Measurements from ENCODE around the gene HS1BP3.

HS1BP3 gene

DNA sequence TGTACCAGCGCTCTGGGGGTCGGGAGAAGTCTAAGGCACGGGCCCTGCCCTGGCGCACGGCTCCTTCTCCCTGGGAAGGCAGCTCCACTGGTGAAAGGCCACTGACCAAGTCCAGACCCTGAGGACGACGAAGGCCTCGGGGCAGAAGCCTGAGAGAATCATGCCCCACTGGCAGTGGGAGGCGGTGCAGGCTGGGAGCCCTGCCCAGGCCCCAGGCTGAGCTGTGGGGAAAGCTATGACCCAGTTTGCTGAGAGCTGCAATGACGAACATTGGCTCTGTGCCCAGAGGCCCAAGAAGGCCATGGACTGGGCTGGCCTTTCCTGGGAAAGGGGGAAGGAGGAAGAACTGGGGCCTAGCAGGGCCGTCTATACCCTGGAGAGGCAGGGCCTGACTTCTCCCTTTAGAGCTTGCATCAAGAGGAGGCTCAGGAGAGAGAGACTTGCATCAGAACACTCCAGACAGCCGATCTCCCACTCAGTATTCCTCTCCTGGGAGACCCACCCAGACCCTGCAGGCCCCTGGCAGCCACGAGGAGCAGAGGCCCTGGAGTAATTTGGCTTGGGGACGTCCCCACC, 32.9 kb downstream of the HS1BP3 start:
- DNase-seq (ENCODE audit: low read depth in 2 of 2), result peak; percentile 84 to 86

DNA sequence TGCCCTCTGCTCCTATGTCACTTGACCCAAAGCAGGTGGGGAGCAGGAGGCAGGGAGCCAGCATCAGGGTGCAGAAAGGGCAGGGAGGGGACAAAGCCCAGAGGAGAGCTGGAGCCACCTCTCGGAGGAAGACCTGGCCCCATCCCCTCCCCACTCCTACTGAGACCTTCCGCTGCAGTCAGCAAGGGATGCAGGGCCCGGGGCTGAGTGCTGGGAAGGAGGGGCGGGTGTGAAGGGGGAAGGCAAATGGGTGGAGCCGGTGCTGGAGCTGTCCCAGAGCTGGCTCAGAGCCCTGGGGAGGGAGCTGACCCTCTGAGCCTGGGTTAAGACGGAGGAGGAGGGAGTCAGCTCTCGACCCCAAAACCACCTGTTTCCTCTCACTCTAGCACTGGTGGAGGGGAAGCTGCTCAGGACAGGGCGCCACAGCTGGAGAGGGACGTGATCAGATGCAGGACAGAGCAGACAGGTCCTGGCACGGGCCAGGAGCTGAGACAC, 33.8 kb downstream of the HS1BP3 start:
- DNase-seq (ENCODE audit: low read depth in 2 of 2), result no peak

DNA sequence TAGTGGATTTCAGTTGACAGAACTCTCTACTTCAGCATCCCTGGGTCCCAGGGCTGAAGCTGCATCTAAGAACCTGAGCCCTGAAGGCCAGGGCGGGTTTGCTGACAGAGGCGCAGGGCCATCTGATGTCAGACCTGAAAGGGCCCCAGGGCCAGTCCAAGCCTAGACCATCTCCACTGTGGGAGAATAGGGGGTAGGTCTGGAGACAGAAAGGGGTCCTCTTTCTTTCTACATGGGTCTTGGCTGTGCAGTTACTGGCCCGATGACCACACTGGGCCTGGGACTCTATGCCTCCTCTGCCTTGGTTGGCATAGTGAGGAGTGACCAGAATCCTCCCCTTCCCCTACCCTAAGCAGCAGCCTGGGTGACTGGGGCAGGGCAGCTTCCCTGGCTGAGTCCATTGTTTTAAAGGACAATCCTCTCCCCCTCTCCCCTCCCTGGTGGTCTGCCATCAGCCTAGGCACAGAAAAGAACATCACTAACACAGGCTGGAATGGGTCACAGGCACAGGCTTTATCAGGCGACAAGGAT, 34.5 kb downstream of the HS1BP3 start:
- no peak for DNase-seq (ENCODE audit: low read depth in 2 of 2)

DNA sequence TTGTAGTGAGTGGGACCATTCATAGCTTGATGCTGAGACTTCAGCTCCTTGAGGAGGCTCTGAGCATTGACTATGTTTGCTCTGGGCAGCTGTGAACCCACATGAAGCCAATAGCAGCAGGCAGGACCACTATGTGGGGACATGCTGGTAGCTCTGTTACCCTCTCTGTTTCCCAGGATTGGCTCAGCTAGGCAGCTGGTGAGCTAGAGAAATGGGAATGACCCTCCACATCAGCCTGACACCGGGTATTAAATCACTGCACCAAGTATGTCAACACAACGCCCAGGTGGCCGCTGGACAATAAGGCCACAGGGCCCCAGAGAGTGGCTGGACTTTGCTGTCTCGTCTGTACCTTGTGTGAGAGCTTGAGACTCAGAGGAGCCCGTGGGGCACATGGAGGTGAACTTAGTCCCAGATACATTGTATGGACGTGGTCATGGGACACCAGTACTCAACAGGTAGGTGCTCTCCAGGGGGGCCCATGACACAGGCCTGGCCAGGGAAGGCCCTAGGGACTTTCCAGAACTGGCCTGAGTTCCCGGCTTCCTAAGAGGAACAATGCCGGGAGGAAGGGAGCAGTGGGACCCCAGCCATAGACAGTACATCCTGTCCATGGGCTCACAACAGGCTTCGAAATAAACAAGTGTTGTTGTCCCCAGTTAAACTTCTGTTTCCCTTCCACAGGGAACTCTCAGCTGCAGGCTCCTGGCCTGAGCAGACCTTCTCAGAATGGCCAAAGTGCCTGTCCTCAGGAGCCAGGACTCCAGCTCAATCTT, 35.2 kb downstream of the HS1BP3 start:
- DNase-seq (ENCODE audit: low read depth in 2 of 2), result no peak

DNA sequence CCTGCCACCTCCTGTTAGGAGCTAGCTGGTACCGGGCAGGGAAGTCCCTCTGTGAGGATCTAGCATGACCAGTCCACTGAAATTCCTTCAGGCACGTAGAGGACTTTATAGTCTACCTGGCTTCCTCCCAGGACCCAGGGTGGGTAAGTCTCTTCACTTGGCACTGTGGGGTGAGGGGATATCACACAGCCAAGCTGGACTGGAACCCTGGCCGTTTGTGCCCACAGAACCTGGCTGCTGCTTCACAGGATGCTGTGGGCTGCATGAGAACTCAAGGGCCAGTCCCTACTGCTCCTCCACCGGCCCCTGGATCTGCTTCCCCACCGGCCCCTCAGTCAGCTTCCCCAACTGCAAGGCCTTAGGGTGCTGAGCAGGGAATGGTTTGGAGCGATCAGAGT, 35.8 kb downstream of the HS1BP3 start:
- no peak for DNase-seq (ENCODE audit: low read depth in 2 of 2)

DNA sequence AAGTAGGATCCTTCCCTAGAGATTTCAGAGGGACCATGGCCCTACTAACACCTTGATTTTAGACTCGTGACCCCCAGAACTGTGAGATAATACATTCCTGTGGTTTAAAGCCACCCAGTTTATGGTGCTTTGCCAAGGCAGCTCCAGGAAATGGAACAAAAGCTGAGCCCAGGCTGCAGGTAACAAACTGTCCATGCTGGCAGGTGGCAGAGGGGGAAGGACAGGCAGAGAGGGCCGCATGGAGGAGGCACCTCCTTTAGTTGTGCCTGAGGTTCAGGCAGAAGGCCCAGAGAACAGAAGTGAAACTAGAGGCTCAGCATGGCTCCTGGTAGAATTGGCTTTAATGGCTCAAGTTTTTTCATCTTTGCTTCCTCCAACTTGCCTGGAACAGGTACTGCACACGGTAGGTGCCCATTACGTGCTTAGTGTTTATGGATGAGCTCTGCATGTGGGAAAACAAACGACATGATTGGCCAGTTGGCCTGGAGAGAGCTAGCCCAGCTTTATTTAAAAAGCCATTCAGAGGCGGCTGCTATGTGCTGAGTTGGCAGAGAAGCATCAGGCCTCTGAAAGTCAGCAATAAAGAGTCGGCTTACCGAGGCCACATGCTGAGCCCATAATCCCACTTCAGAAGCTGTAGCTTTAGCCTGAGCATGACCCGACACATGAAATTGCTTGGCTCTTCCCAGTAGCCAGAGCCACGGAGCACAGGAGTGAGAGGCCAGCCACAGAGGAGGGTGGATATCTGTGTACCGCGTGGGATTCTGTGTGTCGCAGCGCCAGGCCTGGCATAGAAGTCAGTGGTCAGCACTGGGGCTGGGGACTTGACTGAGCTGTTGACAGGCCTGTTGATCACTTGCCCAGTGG, 36.5 kb downstream of the HS1BP3 start:
- DNase-seq (ENCODE audit: low read depth in 2 of 2), result no peak

DNA sequence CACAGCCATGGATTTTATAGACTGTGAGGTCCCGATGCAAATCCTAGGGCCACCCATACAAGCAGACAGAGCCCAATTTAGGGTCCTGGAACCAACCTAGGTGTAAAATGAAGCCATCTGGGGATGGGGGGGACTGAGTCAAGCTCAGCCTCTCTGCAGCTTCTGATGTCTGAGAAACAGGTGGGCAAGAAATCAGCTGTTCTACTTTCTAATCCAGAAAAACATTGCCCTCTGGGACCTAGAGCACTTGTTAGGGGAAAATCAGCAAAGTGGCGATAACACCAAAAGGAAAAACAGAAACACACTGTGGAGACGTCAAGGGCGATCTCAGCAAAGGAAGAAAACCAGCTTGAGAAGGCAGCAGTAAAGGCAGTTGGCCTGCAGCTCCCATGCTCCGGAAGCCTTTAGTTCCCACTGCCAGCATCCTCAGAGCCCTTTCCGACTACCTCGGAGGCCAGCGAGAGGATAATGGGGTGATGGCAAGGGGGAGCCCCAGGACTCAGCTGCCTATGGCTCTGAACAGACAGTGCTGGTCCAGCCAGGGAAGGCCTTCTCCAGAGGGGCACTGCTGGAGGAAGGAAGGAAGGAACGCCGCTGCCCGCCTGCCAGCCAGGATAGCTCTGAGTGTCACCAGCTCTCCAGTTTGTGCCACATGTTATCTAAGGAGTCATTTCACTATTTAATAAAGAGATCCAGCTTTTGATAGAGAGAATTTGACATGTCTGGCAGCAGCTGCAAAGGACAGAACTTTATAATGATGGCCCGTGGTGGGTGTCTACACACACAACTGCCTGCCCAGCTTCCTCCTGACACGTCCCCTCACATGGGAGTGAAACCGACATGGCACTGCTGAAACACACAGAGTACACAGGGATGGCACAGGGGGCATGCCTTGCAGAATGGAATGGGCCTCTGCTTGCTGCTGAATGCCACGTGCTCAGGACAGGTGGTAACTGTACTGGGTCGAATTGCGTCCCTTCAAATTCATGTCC, 37.7 kb downstream of the HS1BP3 start:
- no peak for DNase-seq (ENCODE audit: low read depth in 2 of 2)

DNA sequence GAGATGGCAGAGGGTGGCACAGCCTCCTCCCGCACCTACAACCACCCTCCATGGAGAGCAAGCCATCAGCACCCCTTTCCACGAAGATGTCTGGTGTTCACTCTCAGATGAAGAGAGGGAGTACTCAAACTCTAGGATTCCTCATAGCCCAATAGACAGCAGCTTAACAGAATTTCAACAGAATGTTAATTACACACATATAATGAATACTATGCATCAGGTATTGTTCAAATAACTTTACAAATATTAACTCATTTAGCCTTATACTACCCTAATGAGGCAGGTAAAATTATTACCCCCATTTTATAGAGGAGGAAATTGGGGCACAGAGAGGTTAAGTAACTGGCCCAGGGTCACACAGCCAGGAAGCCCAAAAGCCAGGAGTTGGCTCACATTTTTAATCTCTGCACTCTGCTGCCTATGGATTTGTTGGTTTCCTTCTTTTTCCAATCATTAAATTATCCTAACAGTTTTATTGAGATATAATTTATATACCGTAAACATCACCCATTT, 39.0 kb downstream of the HS1BP3 start:
- DNase-seq (ENCODE audit: low read depth in 2 of 2), result no peak

DNA sequence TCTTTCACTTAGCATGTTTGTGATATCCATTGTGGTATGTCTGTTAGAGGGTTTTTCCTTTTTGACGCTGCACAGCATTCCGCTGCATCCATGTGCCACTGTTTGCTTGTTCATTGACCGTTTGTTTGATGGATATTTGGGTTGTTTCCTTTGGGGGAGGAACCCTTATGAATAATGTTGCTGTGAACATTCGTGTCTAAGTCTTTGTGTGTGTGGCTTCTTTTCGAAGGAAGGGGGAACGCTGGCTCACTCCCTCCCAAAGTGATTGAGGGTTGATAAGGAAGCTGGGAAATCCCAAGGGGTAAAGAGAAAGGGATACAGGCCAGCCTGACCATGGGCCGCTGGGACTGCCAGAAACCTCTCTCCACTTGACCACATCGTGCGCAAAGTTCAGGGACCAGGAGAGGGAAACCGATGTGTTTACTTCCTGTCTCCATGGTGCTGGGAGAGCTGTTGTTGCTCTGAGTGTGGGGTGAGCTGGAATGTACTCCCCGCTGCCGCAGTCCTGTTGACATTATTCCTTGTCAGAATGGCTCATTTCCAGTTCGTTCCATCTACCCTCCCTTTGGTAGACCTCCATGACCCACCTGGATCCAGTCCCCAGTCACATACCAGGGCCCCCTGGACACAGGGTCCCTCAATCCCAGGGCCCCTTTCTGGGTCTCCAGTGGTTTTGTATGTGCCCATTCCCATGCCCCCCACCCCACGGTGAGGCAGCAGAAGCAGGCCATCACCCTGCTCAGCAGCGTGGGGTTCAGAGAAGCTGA, 39.6 kb downstream of the HS1BP3 start:
- no peak for DNase-seq (ENCODE audit: low read depth in 2 of 2)

DNA sequence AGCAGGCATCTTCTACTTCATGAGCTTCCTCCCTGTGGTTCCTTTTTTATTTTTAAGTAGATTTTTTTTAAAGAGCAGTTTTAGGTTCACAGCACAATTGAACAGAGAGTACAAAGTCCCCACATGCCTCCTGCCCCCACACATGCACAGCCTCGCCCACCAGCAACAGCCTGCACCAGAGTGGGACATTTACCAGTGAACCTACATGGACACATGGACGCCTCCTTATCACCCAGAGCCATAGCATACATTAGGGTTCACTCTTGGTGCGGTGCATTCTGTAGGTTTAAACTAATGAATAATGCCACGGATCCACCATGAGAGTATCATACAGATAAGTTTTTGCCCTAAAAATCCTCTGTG, 40.9 kb downstream of the HS1BP3 start:
- no peak for DNase-seq (ENCODE audit: low read depth in 2 of 2)

DNA sequence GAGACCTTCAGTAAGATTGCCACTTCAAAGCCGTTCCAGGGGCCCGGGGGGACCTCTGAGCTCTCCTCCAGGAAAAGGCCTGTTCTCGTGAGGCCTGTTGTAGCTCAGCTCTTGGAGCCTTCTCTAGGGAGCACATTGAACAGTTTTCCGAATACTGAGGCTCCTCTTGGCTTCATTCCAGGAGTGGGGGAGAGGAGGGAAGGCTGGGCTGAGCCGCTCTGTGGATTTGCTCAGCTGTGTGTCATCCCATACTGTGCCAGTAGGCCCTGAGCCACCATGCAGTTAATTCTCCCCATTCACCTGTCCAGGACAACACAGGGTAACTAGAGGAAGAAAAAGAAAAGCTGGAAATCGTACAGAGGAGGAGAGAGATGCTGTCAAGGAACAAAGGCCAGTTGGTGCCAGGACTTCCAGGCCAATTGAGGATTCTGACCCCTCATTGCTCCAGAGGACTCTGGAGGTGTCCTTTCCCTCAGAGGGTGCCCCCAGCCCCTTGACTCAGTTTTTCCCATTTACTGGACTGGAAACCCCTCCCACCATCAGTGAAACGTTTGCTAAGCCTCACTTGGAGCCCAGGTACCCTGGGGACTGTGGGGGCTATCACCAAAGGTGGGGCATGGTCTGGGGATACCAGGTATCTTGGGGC, 41.4 kb downstream of the HS1BP3 start:
- DNase-seq (ENCODE audit: low read depth in 2 of 2), result peak; percentile 57 to 62

DNA sequence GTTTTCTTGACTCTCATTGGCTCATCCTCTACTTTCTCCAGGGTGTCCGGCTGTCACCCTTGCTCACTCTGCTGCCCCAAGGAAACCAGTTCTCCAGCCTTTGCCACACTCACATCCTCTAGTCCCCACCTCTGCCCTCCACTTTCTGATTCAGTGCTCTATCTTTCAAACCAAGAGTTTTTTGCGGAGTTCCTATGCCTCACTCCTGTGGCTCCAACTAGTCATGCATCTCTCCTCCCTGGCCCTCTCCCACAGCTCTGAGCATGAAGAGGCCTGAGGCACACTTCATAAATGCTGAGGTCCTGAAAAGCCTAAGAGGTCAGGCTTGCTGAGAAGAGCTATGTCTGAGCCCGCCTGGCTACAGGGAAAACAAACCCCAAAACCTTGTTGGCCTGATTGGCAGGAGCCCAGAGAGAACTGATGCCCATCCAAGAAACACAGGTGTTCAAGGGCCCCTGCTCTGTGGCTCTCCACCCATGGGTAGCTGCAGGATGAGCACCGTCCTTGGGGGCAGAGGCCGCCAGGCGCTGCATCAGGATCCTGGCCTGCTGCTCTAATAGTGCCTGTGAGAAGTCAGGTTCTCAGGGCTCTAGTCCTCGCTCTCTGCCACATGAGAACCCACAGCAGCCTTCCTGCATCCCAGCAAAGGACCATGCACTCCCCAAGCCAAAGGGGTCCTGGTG, 42.1 kb downstream of the HS1BP3 start:
- DNase-seq (ENCODE audit: low read depth in 2 of 2), result no peak

DNA sequence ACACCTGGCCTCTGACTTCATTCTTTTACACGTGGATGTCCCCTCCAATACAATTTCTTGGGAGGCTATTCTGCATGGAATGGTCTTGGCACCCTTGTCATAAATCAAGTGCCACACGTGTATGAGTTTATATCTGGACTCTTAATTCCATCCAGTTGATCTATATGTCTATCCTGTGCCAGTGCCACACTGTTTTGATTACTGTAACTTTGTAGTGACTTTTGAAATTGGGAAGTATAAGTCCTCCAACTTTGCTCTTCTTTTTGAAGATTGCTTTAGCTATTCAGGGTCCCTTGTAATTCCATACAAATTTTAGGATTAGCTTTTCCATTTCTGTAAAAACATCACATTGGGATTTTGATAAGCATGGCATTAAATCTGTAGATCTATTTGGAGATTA, 43.5 kb downstream of the HS1BP3 start:
- no peak for DNase-seq (ENCODE audit: low read depth in 2 of 2)

DNA sequence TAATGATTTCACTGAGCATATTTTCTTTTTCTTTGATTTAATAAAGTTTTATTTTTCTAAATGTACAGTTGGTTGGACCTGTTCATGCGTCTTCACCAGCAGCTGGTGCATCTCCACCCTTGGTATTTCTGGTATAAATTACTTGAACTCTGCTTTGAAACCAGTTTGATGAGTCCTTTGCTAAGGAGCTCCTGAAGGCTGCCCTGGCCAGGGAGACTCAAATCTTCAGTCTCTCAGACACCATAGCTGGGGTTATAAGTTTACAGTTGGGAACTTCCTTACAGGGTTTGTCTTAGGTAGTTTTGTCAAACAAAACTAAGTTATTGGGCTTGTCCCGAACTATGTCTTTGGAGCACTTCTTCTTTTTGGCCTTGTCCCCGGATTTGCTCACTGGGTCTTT, 44.7 kb downstream of the HS1BP3 start:
- DNase-seq (ENCODE audit: low read depth in 2 of 2), result no peak

DNA sequence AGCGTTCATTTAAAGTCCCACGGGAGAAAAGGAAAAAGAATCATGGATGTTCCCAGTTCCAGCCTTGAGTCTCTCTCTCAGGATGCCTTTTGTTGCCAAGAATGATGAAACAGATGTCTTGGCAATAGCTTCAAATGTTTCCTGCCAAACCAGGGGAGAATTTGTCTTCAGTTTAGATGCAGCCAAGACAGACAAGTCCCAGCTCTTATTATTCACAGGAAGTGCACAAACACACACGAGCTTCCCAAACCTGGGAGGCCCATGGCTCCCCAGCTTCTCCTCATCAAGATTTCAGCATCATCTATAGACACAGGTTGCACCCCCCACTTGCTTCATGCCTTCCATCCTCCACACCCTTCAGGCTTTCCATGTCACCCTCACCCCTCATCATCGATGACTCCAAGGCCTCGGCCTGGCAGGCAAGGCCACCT, 45.9 kb downstream of the HS1BP3 start:
- DNase-seq (ENCODE audit: low read depth in 2 of 2), result peak; percentile 80 to 83

DNA sequence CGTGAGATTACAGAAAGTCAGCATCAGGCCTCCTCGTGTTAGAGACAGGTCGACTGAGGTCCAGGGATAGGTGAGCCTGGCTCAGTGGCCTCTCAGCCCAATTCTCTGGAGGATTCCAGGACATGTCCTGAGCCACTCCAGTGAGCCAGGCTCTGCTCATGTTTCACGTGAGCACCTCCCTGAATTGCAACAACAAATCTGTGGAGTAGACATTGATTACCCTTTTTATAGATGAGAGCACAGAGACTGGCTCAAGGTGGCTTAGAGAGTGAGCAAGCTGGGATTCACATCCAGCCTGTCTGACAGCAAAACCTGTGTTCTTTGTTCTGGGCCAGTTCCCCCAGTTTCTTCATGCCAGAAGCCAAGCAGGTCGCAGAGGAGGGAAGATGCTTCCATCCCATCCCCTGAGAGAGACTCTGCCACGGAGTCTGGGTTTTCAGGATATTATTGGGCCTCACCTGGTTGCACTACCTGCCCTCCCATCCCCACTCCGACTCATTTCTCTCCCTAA, 46.4 kb downstream of the HS1BP3 start:
- no peak for DNase-seq (ENCODE audit: low read depth in 2 of 2)

DNA sequence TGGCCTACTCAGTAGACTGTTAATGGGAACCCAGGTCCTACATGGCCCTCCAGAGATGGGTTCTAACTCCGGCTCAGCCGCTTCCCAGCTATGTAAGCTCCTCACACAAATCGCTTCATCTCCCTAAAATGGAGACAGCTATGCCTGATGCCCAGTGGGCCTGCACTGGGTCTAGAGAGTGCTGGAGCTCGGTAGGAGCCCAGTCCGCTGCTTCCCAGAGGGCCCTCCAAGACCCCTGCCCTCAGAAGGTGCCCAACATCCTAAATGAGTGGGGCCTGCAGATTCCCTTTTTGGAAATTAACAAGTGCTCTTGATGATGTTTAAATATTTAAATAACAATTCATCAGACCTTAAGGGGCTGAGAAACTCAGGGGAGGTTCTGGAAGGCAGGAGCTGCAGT, 47.1 kb downstream of the HS1BP3 start:
- no peak for DNase-seq (ENCODE audit: low read depth in 2 of 2)

DNA sequence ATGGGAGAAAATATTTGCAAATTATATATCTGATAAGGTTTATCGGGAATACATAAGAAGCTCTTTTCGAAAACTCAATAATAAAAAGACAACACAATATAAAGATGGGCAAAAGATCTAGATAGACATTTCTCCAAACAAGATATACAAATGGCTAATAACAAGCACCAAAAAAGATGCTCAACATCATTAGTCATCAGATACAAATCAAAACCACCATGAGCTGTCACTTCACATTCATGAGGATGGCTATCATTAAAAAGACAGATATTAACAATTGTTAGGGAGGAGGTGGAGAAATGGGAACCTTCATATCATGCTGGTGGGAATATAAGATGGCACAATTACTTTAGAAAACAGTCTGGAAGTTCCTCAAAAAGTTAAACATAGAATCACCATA, 48.1 kb downstream of the HS1BP3 start:
- DNase-seq (ENCODE audit: low read depth in 2 of 2), result no peak
